ENCODE measurements around the gene CEACAM8. TPM values are rescaled to one million over a fixed set of nuclear protein-coding genes. Genes with fewer than 3 reads are reported as not detected.

Gene CEACAM8
- total RNA-seq, 1 donor from 2014 or later: not detected

GRCh38 chr19:42584466-42584865, 10.3 kb downstream of the CEACAM8 start:
- H3K36me3 ChIP-seq (ENCODE audit: control insufficient read depth, insufficient read depth, low read length): no peaks in the 10 kb centered on the region
- no peak for DNase-seq (ENCODE audit: low read depth)
- TF ChIP-seq CTCF (IDR thresholded peaks at IDR 0.05; ENCODE audit: insufficient read depth, low read length, poor library complexity, severe bottlenecking): no peak
- H3K27me3 ChIP-seq (ENCODE audit: control insufficient read depth, insufficient read depth, low read length): no peaks in the 10 kb centered on the region
- H3K4me3 ChIP-seq (ENCODE audit: low read depth, low read length): no peak overlapping the region

- TF ChIP-seq CTCF (IDR thresholded peaks at IDR 0.05; ENCODE audit: insufficient read depth, low read length, poor library complexity, severe bottlenecking): no peak
- Histone ChIP-seq H3K27me3 (ENCODE audit: control insufficient read depth, insufficient read depth, low read length) (peaks cover 2% of the 10 kb centered on the region), H3K4me3 (ENCODE audit: low read depth, low read length) (no peak overlapping the region), H3K36me3 (ENCODE audit: control insufficient read depth, insufficient read depth, low read length) (no peaks in the 10 kb centered on the region)
- DNase-seq (ENCODE audit: low read depth): no peak
These were observed 17.7 kb downstream of the CEACAM8 start for GRCh38 chr19:42577016-42577415.

- DNase-seq (ENCODE audit: low read depth): no peak
- peaks cover 2% of the 10 kb centered on the region for H3K27me3 ChIP-seq (ENCODE audit: control insufficient read depth, insufficient read depth, low read length)
- no peak for TF ChIP-seq CTCF (IDR thresholded peaks at IDR 0.05; ENCODE audit: insufficient read depth, low read length, poor library complexity, severe bottlenecking)
- no peak overlapping the region for H3K4me3 ChIP-seq (ENCODE audit: low read depth, low read length)
- H3K36me3 ChIP-seq (ENCODE audit: control insufficient read depth, insufficient read depth, low read length): no peaks in the 10 kb centered on the region
These were observed 18.5 kb downstream of the CEACAM8 start for GRCh38 chr19:42576241-42576640.

- no peak for DNase-seq (ENCODE audit: low read depth)
- H3K36me3 ChIP-seq (ENCODE audit: control insufficient read depth, insufficient read depth, low read length): no peaks in the 10 kb centered on the region
- H3K4me3 ChIP-seq (ENCODE audit: low read depth, low read length): no peak overlapping the region
- TF ChIP-seq CTCF (IDR thresholded peaks at IDR 0.05; ENCODE audit: insufficient read depth, low read length, poor library complexity, severe bottlenecking): no peak
- H3K27me3 ChIP-seq (ENCODE audit: control insufficient read depth, insufficient read depth, low read length): peaks cover 2% of the 10 kb centered on the region
These were observed 21.1 kb downstream of the CEACAM8 start for GRCh38 chr19:42573642-42574041.

GRCh38 chr19:42571116-42571515, 23.6 kb downstream of the CEACAM8 start:
- Histone ChIP-seq H3K4me3 (ENCODE audit: low read depth, low read length) (no peak overlapping the region), H3K27me3 (ENCODE audit: control insufficient read depth, insufficient read depth, low read length) (peaks cover 2% of the 10 kb centered on the region), H3K36me3 (ENCODE audit: control insufficient read depth, insufficient read depth, low read length) (no peaks in the 10 kb centered on the region)
- no peak for DNase-seq (ENCODE audit: low read depth)
- TF ChIP-seq CTCF (IDR thresholded peaks at IDR 0.05; ENCODE audit: insufficient read depth, low read length, poor library complexity, severe bottlenecking): no peak

GRCh38 chr19:42569193-42569592, 25.5 kb downstream of the CEACAM8 start:
- H3K36me3 ChIP-seq (ENCODE audit: control insufficient read depth, insufficient read depth, low read length): no peaks in the 10 kb centered on the region
- H3K27me3 ChIP-seq (ENCODE audit: control insufficient read depth, insufficient read depth, low read length): peaks cover 2% of the 10 kb centered on the region
- DNase-seq (ENCODE audit: low read depth): no peak
- TF ChIP-seq CTCF (IDR thresholded peaks at IDR 0.05; ENCODE audit: insufficient read depth, low read length, poor library complexity, severe bottlenecking): no peak
- H3K4me3 ChIP-seq (ENCODE audit: low read depth, low read length): no peak overlapping the region

Data from kidney epithelial cell (primary cell).